ENCODE results near the gene FBXL20. TPM values are rescaled to one million over a fixed set of nuclear protein-coding genes. Genes with fewer than 3 reads are reported as not detected.

Gene FBXL20
- total RNA-seq, 4 donors from 2014 or later, result 6.4 to 29.0 (median 19.8) TPM

DNA sequence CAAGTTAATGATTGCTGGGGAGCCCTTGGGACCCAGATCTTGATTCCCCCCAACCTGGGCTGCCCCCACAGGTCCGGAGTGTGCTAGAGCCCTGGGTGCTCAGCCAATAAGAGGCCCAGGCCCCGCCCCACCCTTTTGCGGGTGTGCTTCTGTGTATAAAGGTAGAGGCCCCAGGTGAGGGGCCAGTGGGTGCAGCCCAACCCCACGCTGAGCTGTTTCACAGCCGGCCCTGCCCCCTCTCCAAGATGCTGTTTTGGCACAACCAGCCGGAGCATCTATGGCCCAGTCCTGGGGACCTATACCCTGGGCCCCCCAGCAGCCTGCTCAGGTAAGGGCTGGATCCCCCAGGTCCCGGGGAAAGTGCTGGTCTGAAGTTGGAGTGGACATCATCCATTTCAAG is 163.8 kb downstream of the FBXL20 start:
- H3K27me3 ChIP-seq, result no peaks in the 10 kb centered on the region
- no peaks in the 10 kb centered on the region for H3K4me1 ChIP-seq

DNA sequence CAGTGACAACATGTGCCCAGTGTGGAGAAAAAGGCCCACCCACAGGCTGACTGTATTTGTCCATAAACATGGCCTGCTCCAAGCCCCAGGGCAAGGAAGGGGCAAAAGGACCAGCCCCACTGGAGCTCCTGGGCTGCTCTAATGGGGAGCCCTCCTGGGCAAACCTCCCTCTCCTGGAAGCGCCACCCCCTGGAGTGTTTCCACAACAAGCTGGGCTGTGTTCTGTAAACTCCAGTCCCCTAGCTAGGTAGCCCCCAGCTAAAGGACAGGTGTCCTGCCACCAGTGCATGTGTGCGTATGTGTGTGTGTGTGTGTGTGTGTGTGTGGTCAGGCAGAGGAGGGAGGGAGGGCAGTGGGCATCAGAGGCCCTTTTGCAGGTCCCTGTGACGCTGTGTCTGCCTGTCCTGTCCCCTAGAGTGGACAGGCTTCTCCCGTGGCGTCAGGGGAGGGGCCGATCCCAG is 164.4 kb downstream of the FBXL20 start:
- Histone ChIP-seq H3K36me3 (no peaks in the 10 kb centered on the region), H3K27ac (no peak overlapping the region), H3K9me3 (no peaks in the 10 kb centered on the region), H3K4me1 (peaks cover 0 to 3% of the 10 kb centered on the region in 2 donors), H3K4me3 (no peak overlapping the region), H3K27me3 (no peaks in the 10 kb centered on the region)
- TF ChIP-seq CTCF (IDR thresholded peaks at IDR 0.05), result no peak
- TF ChIP-seq POLR2A (IDR thresholded peaks at IDR 0.05), result no peak
- DNase-seq, result no peak
- intact Hi-C loops (cut with DNase I; ENCODE audit: low total_unique reads), result no loop called here

More for the DNA sequence above, 163.8 kb downstream of the FBXL20 start:
- no peak for TF ChIP-seq CTCF (IDR thresholded peaks at IDR 0.05)
- no peak for TF ChIP-seq POLR2A (IDR thresholded peaks at IDR 0.05)
- Histone ChIP-seq H3K9me3 (no peaks in the 10 kb centered on the region), H3K27ac (no peak overlapping the region), H3K36me3 (no peaks in the 10 kb centered on the region), H3K4me3 (no peak overlapping the region)
- intact Hi-C loops (cut with DNase I; ENCODE audit: low total_unique reads), result no loop called here
- no peak for DNase-seq

GRCh38 chr17:39236450-39236927 is 164.9 kb downstream of the FBXL20 start:
- H3K27ac ChIP-seq, result no peak overlapping the region
- H3K4me1 ChIP-seq, result peaks cover 0 to 8% of the 10 kb centered on the region in 2 donors
- TF ChIP-seq POLR2A (IDR thresholded peaks at IDR 0.05) (no peak), CTCF (IDR thresholded peaks at IDR 0.05) (no peak)
- no peaks in the 10 kb centered on the region for H3K36me3 ChIP-seq
- H3K4me3 ChIP-seq, result no peak overlapping the region
- no peaks in the 10 kb centered on the region for H3K27me3 ChIP-seq
- intact Hi-C loops (cut with DNase I; ENCODE audit: low total_unique reads), result no loop called here
- H3K9me3 ChIP-seq, result no peaks in the 10 kb centered on the region
- DNase-seq, result no peak

GRCh38 chr17:39235555-39236449 is 165.6 kb downstream of the FBXL20 start:
- Histone ChIP-seq H3K27ac (no peak overlapping the region), H3K27me3 (no peaks in the 10 kb centered on the region), H3K4me1 (peaks cover 0 to 8% of the 10 kb centered on the region in 2 donors), H3K36me3 (no peaks in the 10 kb centered on the region), H3K4me3 (no peak overlapping the region), H3K9me3 (no peaks in the 10 kb centered on the region)
- TF ChIP-seq CTCF (IDR thresholded peaks at IDR 0.05) (peak in 2 of 4 experiments; percentile 7 to 9), POLR2A (IDR thresholded peaks at IDR 0.05) (no peak)
- DNase-seq, result no peak
- intact Hi-C loops (cut with DNase I; ENCODE audit: low total_unique reads), result no loop called here
